GM12878 (cell line): ENCODE results near the gene ARHGEF11. TPM values are rescaled to one million over a fixed set of nuclear protein-coding genes. Genes with fewer than 3 reads are reported as not detected.
A peak's percentile ranks its signal among the peaks of the same experiment; 100 is the strongest.

Experiments used
- ATAC-seq: fragments of 200-7000 bp; cut with Tn5 transposase; 3 replicates; pipeline ENCODE4 v1.9.1; 2020; ENCODE audit warnings: mild to moderate bottlenecking, moderate library complexity
- BruUV-seq: library from RNA; stranded (reverse); fragments of 400-500 nt; replicated peaks from 2 replicates; lab custom pipeline; 2021; lab: Mats Ljungman, UMichigan
- CTCF ChIA-PET: fragments of 300-600 bp; sonication (Branson Sonifier 250); formaldehyde crosslinking; extraction: SDS; loops from one replicate; lab custom pipeline; 2021; ENCODE audit warnings: inconsistent platforms; lab: Yijun Ruan, JAX
- POLR2A ChIA-PET: fragments of 350-600 bp; formaldehyde crosslinking; extraction: SDS; loops from one replicate; lab custom pipeline; 2021; ENCODE audit warnings: inconsistent platforms; lab: Charles Lee
- RAD21 ChIA-PET: fragments of 300-600 bp; sonication (Branson Sonifier 250); formaldehyde crosslinking; loops from one replicate; lab custom pipeline; 2023; ENCODE audit warnings: antibody characterized with exemption; ENCODE audit not compliant: unreplicated experiment; lab: Charles Lee
- SMC1A ChIA-PET: fragments of 300-600 bp; sonication (Branson Sonifier 250); formaldehyde crosslinking; loops from one replicate; lab custom pipeline; 2023; ENCODE audit not compliant: unreplicated experiment, uncharacterized antibody; lab: Charles Lee
- DNase-seq: peaks from one replicate; pipeline ENCODE4 v3.0.0-alpha.2; 2011; ENCODE audit warnings: low read depth, low spot score
- FAIRE-seq: peaks from 3 replicates; lab custom pipeline; 2011; peaks lifted over from hg19 to GRCh38; lab: Jason Lieb, UNC
- H2AFZ ChIP-seq: 2 replicates; pipeline ENCODE4 v1.6.0; 2011; ENCODE audit warnings: low read depth, low read length, control low read depth; ENCODE audit not compliant: control insufficient read depth
- H3K27ac ChIP-seq: 2 replicates; pipeline ENCODE4 v1.5.1; 2011; ENCODE audit warnings: control low read depth; ENCODE audit not compliant: control insufficient read depth, insufficient read depth
- H3K27me3 ChIP-seq, 2 experiments: replicated peaks in 1 of 2; 2 replicates each; pipeline versions ENCODE4 v1.6.0 to v1.6.1; 2011; ENCODE audit warnings: low read length in 1 of 2; ENCODE audit not compliant: control insufficient read depth in 2 of 2, insufficient read depth in 2 of 2
- H3K36me3 ChIP-seq, 2 experiments: 2 replicates each; pipeline ENCODE4 v1.5.1; 2011; ENCODE audit warnings: low read length in 1 of 2; ENCODE audit not compliant: control insufficient read depth in 2 of 2, insufficient read depth in 2 of 2
- H3K4me1 ChIP-seq: 2 replicates; pipeline ENCODE4 v1.6.1; 2011; ENCODE audit warnings: mild to moderate bottlenecking, low read length, moderate library complexity, mixed read lengths; ENCODE audit not compliant: control insufficient read depth, insufficient read depth
- H3K4me2 ChIP-seq: 2 replicates; pipeline ENCODE4 v1.6.0; 2011; ENCODE audit warnings: control low read depth; ENCODE audit not compliant: control insufficient read depth, insufficient read depth
- H3K4me3 ChIP-seq: fragments of 200-600 bp; sonication (generic); 2 replicates; pipeline ENCODE4 v1.5.1; 2016
- H3K79me2 ChIP-seq: 2 replicates; pipeline ENCODE4 v1.6.0; 2011; ENCODE audit warnings: low read length; ENCODE audit not compliant: control insufficient read depth, insufficient read depth
- H3K9ac ChIP-seq: 2 replicates; pipeline ENCODE4 v1.8.0; 2011; ENCODE audit warnings: low read length, control low read depth, mixed read lengths; ENCODE audit not compliant: control insufficient read depth, insufficient read depth
- H3K9me3 ChIP-seq: replicated peaks from 3 replicates; pipeline ENCODE4 v1.5.1; 2011; ENCODE audit warnings: mild to moderate bottlenecking, low read length; ENCODE audit not compliant: control insufficient read depth, insufficient read depth
- H4K20me1 ChIP-seq: 2 replicates; pipeline ENCODE4 v1.6.0; 2011; ENCODE audit not compliant: control insufficient read depth, insufficient read depth
- BHLHE40 ChIP-seq, 2 experiments: fragments of 450-650 bp in 1 of 2; IDR thresholded peaks; 2 replicates each; pipeline ENCODE4 v1.6.1; 2011 to 2017; ENCODE audit warnings: low read depth in 2 of 2, borderline replicate concordance in 1 of 2, improper control_type of control experiment in 1 of 2, low read length in 1 of 2, mild to moderate bottlenecking in 1 of 2
- CTCF ChIP-seq, 3 experiments: IDR thresholded peaks in 2 of 3; conservative IDR thresholded peaks in 1 of 3; 2 replicates each; pipeline ENCODE4 v1.5.1; 2011; ENCODE audit warnings: low read depth in 3 of 3, low read length in 3 of 3, mild to moderate bottlenecking in 3 of 3, control low read depth in 2 of 3, moderate library complexity in 2 of 3, inconsistent platforms in 1 of 3, mixed read lengths in 1 of 3; ENCODE audit not compliant: control insufficient read depth in 2 of 3, insufficient read depth in 1 of 3; ENCODE audit errors: extremely low read depth in 1 of 3
- FOXM1 ChIP-seq: IDR thresholded peaks from 2 replicates; pipeline ENCODE4 v1.6.1; 2012; ENCODE audit warnings: low read depth, mild to moderate bottlenecking, inconsistent platforms, low read length, moderate library complexity
- JUNB ChIP-seq: IDR thresholded peaks from 2 replicates; pipeline ENCODE4 v1.6.1; 2016; ENCODE audit warnings: antibody characterized with exemption, mild to moderate bottlenecking
- PAX5 ChIP-seq: IDR thresholded peaks from 2 replicates; pipeline ENCODE4 v1.6.1; 2011; ENCODE audit warnings: low read depth, low read length, borderline replicate concordance
- RAD21 ChIP-seq: IDR thresholded peaks from 2 replicates; pipeline ENCODE4 v1.6.1; 2011; ENCODE audit warnings: mild to moderate bottlenecking, low read depth, low read length, moderate library complexity; ENCODE audit not compliant: insufficient read depth
- RAD51 ChIP-seq: fragments of 450-650 bp; IDR thresholded peaks from 2 replicates; pipeline ENCODE4 v1.6.1; 2016; ENCODE audit warnings: moderate library complexity, mild to moderate bottlenecking, inconsistent platforms
- SMARCA5 ChIP-seq: fragments of 450-650 bp; IDR thresholded peaks from 2 replicates; pipeline ENCODE4 v1.6.1; 2017; ENCODE audit warnings: mild to moderate bottlenecking
- STAT1 ChIP-seq: fragments of 450-650 bp; conservative IDR thresholded peaks from 2 replicates; pipeline ENCODE4 v1.6.1; 2014; ENCODE audit warnings: antibody characterized with exemption, mild to moderate bottlenecking
- SUZ12 ChIP-seq: fragments of 200-600 bp; sonication (generic); IDR thresholded peaks from one replicate; pipeline ENCODE4 v1.6.1; 2018; ENCODE audit warnings: antibody characterized with exemption, mild to moderate bottlenecking; ENCODE audit not compliant: unreplicated experiment
- ZBTB40 ChIP-seq: fragments of 450-650 bp; IDR thresholded peaks from 2 replicates; pipeline ENCODE4 v1.6.1; 2016; ENCODE audit warnings: mild to moderate bottlenecking, moderate library complexity, borderline replicate concordance
- WGBS: methylation state at CpG from one replicate; pipeline ENCODE4 v1.1.6; 2016; ENCODE audit warnings: low lambda C conversion rate; ENCODE audit not compliant: insufficient replicate concordance, insufficient coverage; ENCODE audit errors: missing lambda C conversion rate; 5-methylcytosine and 5-hydroxymethylcytosine counted together
- in situ Hi-C: fragments of 300-500 bp; cut with MboI; formaldehyde crosslinking; loops from 9 replicates; pipeline ENCODE4 v1.14.3; 2018; ENCODE audit warnings: mixed read lengths
- intact Hi-C: fragments of 100-400 bp; cut with micrococcal nuclease; formaldehyde crosslinking; loops from one replicate; pipeline ENCODE4 v1.14.2; 2022; ENCODE audit not compliant: unreplicated experiment
- polyA plus RNA-seq, 11 experiments: library from polyadenylated mRNA; depleted of rRNA in 4 of 11; unstranded in 6 of 11; stranded (reverse) in 5 of 11; fragments of >200 nt; fragmentation: Nextera tagmentation in 4 of 11; fragmentation: Illumina TruSeq in 1 of 11; extraction: Ambion mirVana in 4 of 11; extraction: Trizol in 1 of 11; gene quantifications; 1 replicate in 1 of 11; 2 replicates in 10 of 11; pipeline versions ENCODE4 v1.2.1 to v1.2.3, GENCODE V29; 2011 to 2016; ENCODE audit warnings: inconsistent platforms in 2 of 11, missing spikeins in 2 of 11, low read depth in 1 of 11
- total RNA-seq, 4 experiments: library from RNA; depleted of rRNA in 3 of 4; stranded (reverse); fragments of >200 nt in 3 of 4; fragmentation: Illumina TruSeq in 1 of 4; extraction: Trizol in 1 of 4; gene quantifications; 2 replicates each; pipeline versions ENCODE4 v1.2.1 to v1.2.3, GENCODE V29; 2013 to 2021
- TF ChIP-seq, protein P1 (sequence below): fragments of 450-650 bp; IDR thresholded peaks from 2 replicates; pipeline ENCODE4 v1.6.1; 2018; ENCODE audit warnings: mild to moderate bottlenecking, low read depth, moderate library complexity; ENCODE audit not compliant: partially characterized antibody

ARHGEF11 gene
- total and polyA plus RNA-seq, 10 of the 15 experiments (the other 5 are each of a cell fraction or from before 2014, with no cell fraction given) = 0.05 to 12.7 (median 1.8) TPM

GRCh38 chr1:157073944-157074685 lies 28.6 kb upstream of the ARHGEF11 start:
- H3K9ac ChIP-seq = no peak overlapping the region
- no peaks in the 10 kb centered on the region for H4K20me1 ChIP-seq
- FAIRE-seq (no peak), DNase-seq (no peak), ATAC-seq (peak; percentile 70)
- H3K79me2 ChIP-seq = no peaks in the 10 kb centered on the region
- H3K4me2 ChIP-seq = no peak overlapping the region
- ChIA-PET RAD21 (interaction anchor here (0.6 to 2.5 kb wide), 32 partner anchors 10 to 620 kb away, joined by 3 to 33 read pairs (median 4); partner anchors contain the start of gene ARHGEF11), POLR2A (interaction anchor here (0.6 to 1.2 kb wide), 3 partner anchors 30 to 164 kb away, joined by 4 to 5 read pairs (median 4); no protein-coding TSS in a partner anchor), SMC1A (interaction anchor here (0.6 to 1.9 kb wide), 24 partner anchors 10 to 385 kb away, joined by 3 to 19 read pairs (median 3); no protein-coding TSS in a partner anchor), CTCF (interaction anchor here (0.6 to 3.9 kb wide), 64 partner anchors 10 to 761 kb away, joined by 3 to 47 read pairs (median 4); partner anchors contain the start of genes ETV3L and PEAR1)
- no peak overlapping the region for H3K4me3 ChIP-seq
- no peaks in the 10 kb centered on the region for H3K27me3 ChIP-seq
- H3K9me3 ChIP-seq = no peaks in the 10 kb centered on the region
- intact Hi-C loops = loop anchor here (5.0 kb wide), 2 partner anchors 102 to 162 kb away; no protein-coding TSS in a partner anchor
- WGBS = 30% methylated on average over 34 of the region's 35 CpGs
- in situ Hi-C loops = no loop called here
- no peak overlapping the region for H3K27ac ChIP-seq
- no TSS peak for BruUV-seq
- no peaks in the 10 kb centered on the region for H3K36me3 ChIP-seq
- H2AFZ ChIP-seq = no peak overlapping the region; the same call in 1 of the 2 replicates
- no peaks in the 10 kb centered on the region for H3K4me1 ChIP-seq
- no peak for TF ChIP-seq FOXM1
- TF ChIP-seq CTCF (IDR thresholded peaks at IDR 0.05 in 2 of 3, conservative IDR thresholded peaks at IDR 0.05 in 1 of 3; ENCODE audit: control insufficient read depth in 2 of 3, extremely low read depth in 1 of 3, insufficient read depth in 1 of 3, low read depth in 3 of 3, low read length in 3 of 3) = peak; percentile 45 to 73 (median 60); a peak in 5 of 6 replicates
- TF ChIP-seq JUNB = no peak
- TF ChIP-seq, protein P1, sequence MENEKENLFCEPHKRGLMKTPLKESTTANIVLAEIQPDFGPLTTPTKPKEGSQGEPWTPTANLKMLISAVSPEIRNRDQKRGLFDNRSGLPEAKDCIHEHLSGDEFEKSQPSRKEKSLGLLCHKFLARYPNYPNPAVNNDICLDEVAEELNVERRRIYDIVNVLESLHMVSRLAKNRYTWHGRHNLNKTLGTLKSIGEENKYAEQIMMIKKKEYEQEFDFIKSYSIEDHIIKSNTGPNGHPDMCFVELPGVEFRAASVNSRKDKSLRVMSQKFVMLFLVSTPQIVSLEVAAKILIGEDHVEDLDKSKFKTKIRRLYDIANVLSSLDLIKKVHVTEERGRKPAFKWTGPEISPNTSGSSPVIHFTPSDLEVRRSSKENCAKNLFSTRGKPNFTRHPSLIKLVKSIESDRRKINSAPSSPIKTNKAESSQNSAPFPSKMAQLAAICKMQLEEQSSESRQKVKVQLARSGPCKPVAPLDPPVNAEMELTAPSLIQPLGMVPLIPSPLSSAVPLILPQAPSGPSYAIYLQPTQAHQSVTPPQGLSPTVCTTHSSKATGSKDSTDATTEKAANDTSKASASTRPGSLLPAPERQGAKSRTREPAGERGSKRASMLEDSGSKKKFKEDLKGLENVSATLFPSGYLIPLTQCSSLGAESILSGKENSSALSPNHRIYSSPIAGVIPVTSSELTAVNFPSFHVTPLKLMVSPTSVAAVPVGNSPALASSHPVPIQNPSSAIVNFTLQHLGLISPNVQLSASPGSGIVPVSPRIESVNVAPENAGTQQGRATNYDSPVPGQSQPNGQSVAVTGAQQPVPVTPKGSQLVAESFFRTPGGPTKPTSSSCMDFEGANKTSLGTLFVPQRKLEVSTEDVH = no peak
- TF ChIP-seq ZBTB40 = no peak
- no peak for TF ChIP-seq PAX5
- peak; percentile 62; the same call in 1 of the 2 replicates for TF ChIP-seq SMARCA5
- TF ChIP-seq RAD21 = peak; percentile 45
- TF ChIP-seq RAD51 = no peak
- TF ChIP-seq SUZ12 = no peak
- TF ChIP-seq BHLHE40 (IDR thresholded peaks at IDR 0.05; ENCODE audit: borderline replicate concordance in 1 of 2, low read depth in 2 of 2, low read length in 1 of 2) = 0 out of 4 replicates have a peak, but pooled peaks have one; percentile 10 to 23
- TF ChIP-seq STAT1 = no peak
